IMR-90 (cell line): ENCODE measurements around the gene CMC1. TPM values are rescaled to one million over a fixed set of nuclear protein-coding genes. Genes with fewer than 3 reads are reported as not detected.

Experiments
- ATAC-seq: fragments of 200-7000 bp; cut with Tn5 transposase; 2 replicates; pipeline ENCODE4 v1.9.1; 2020; ENCODE audit warnings: low read depth, mild to moderate bottlenecking, moderate library complexity
- BruUV-seq: library from RNA; stranded (reverse); fragments of 400-500 nt; replicated peaks from 2 replicates; lab custom pipeline; 2021; lab: Mats Ljungman, UMichigan
- CTCF ChIA-PET: fragments of 300-600 bp; formaldehyde crosslinking; extraction: SDS; loops from one replicate; lab custom pipeline; 2021; ENCODE audit warnings: antibody characterized with exemption; lab: Yijun Ruan, JAX
- POLR2A ChIA-PET: fragments of 300-600 bp; sonication (Branson Sonifier 250); formaldehyde crosslinking; loops from one replicate; lab custom pipeline; 2022; ENCODE audit warnings: antibody characterized with exemption; ENCODE audit not compliant: unreplicated experiment; lab: Charles Lee
- DNase-seq: peaks from one replicate; pipeline ENCODE4 v3.0.0; 2013
- H2AFZ ChIP-seq: replicated peaks from 2 replicates; pipeline ENCODE3; 2013; ENCODE audit warnings: low read length, mild to moderate bottlenecking; ENCODE audit not compliant: poor library complexity
- H2AK5ac ChIP-seq: 2 replicates; pipeline ENCODE4 v1.6.1; 2013; ENCODE audit warnings: low read depth, low read length, inconsistent platforms
- H2AK9ac ChIP-seq: replicated peaks from 2 replicates; pipeline ENCODE3; 2013; ENCODE audit warnings: mild to moderate bottlenecking, low read depth, low read length, moderate library complexity; ENCODE audit not compliant: poor library complexity
- H2BK120ac ChIP-seq: 2 replicates; pipeline ENCODE4 v1.6.1; 2013; ENCODE audit warnings: low read depth, low read length, inconsistent platforms
- H2BK15ac ChIP-seq: 3 replicates; pipeline ENCODE4 v1.6.1; 2013; ENCODE audit warnings: low read depth, low read length, inconsistent platforms
- H2BK20ac ChIP-seq: 2 replicates; pipeline ENCODE4 v1.6.1; 2013; ENCODE audit warnings: low read depth, mild to moderate bottlenecking, inconsistent platforms, low read length, moderate library complexity
- H2BK5ac ChIP-seq: 2 replicates; pipeline ENCODE4 v1.6.1; 2013; ENCODE audit warnings: mild to moderate bottlenecking, low read depth, low read length, inconsistent platforms; ENCODE audit not compliant: poor library complexity, severe bottlenecking
- H3K14ac ChIP-seq: replicated peaks from 2 replicates; pipeline ENCODE4 v1.6.1; 2013; ENCODE audit warnings: low read depth, low read length, inconsistent platforms
- H3K18ac ChIP-seq: 2 replicates; pipeline ENCODE4 v1.6.1; 2013; ENCODE audit warnings: low read depth, low read length, control low read depth
- H3K23ac ChIP-seq: 2 replicates; pipeline ENCODE4 v1.6.1; 2013; ENCODE audit warnings: low read depth, low read length, inconsistent platforms
- H3K27ac ChIP-seq: 2 replicates; pipeline ENCODE4 v1.5.1; 2013; ENCODE audit warnings: mild to moderate bottlenecking, control low read depth, low read length; ENCODE audit not compliant: insufficient read depth
- H3K27me3 ChIP-seq: 2 replicates; pipeline ENCODE4 v1.6.1; 2013; ENCODE audit warnings: low read length; ENCODE audit not compliant: control insufficient read depth, insufficient read depth
- H3K36me3 ChIP-seq: 2 replicates; pipeline ENCODE4 v1.6.1; 2013; ENCODE audit warnings: low read length, mixed read lengths; ENCODE audit not compliant: control insufficient read depth, insufficient read depth
- H3K4ac ChIP-seq: 2 replicates; pipeline ENCODE4 v1.6.1; 2013; ENCODE audit warnings: low read depth, low read length, inconsistent platforms
- H3K4me1 ChIP-seq: 2 replicates; pipeline ENCODE4 v1.6.1; 2013; ENCODE audit warnings: low read length, mixed read lengths; ENCODE audit not compliant: control insufficient read depth, insufficient read depth
- H3K4me2 ChIP-seq: 2 replicates; pipeline ENCODE4 v1.6.1; 2013; ENCODE audit warnings: low read depth, mild to moderate bottlenecking, control low read depth, low read length, moderate library complexity
- H3K4me3 ChIP-seq: 2 replicates; pipeline ENCODE4 v1.5.1; 2013; ENCODE audit warnings: low read depth, mild to moderate bottlenecking, control low read depth, low read length, moderate library complexity; ENCODE audit not compliant: insufficient read depth
- H3K56ac ChIP-seq: 2 replicates; pipeline ENCODE4 v1.6.1; 2013; ENCODE audit warnings: low read length, inconsistent platforms; ENCODE audit not compliant: insufficient read depth; ENCODE audit errors: extremely low read depth
- H3K79me1 ChIP-seq, 2 experiments: 2 replicates each; pipeline ENCODE4 v1.6.1; 2013; ENCODE audit warnings: low read length in 2 of 2, inconsistent platforms in 1 of 2, low read depth in 1 of 2
- H3K9ac ChIP-seq: 2 replicates; pipeline ENCODE4 v1.6.1; 2013; ENCODE audit warnings: low read depth, low read length, control low read depth
- H3K9me1 ChIP-seq: 2 replicates; pipeline ENCODE4 v1.6.1; 2013; ENCODE audit warnings: low read length, inconsistent platforms; ENCODE audit not compliant: insufficient read depth
- H3K9me3 ChIP-seq: 2 replicates; pipeline ENCODE4 v1.6.1; 2013; ENCODE audit warnings: low read length; ENCODE audit not compliant: control insufficient read depth, insufficient read depth
- H4K20me1 ChIP-seq: 2 replicates; pipeline ENCODE4 v1.6.1; 2013; ENCODE audit warnings: low read length, inconsistent platforms; ENCODE audit not compliant: insufficient read depth
- H4K5ac ChIP-seq: 2 replicates; pipeline ENCODE4 v1.6.1; 2013; ENCODE audit warnings: mild to moderate bottlenecking, low read depth, low read length, control low read depth
- H4K8ac ChIP-seq, 2 experiments: 2 replicates each; pipeline ENCODE4 v1.6.1; 2013; ENCODE audit warnings: low read depth in 2 of 2, low read length in 2 of 2, control low read depth in 1 of 2, inconsistent platforms in 1 of 2
- H4K91ac ChIP-seq: 2 replicates; pipeline ENCODE4 v1.6.1; 2013; ENCODE audit warnings: low read depth, low read length, inconsistent platforms; ENCODE audit not compliant: insufficient read depth
- BHLHE40 ChIP-seq: fragments of 150-350 bp; IDR thresholded peaks from 2 replicates; pipeline ENCODE4 v1.6.1; 2016; ENCODE audit warnings: mild to moderate bottlenecking, low read depth, low read length
- CTCF ChIP-seq: conservative IDR thresholded peaks from 2 replicates; pipeline ENCODE4 v1.5.1; 2012; ENCODE audit warnings: mild to moderate bottlenecking, low read depth, low read length, improper control_type of control experiment
- MAFK ChIP-seq: IDR thresholded peaks from 2 replicates; pipeline ENCODE4 v1.6.1; 2012; ENCODE audit warnings: low read depth, low read length, improper control_type of control experiment
- MAZ ChIP-seq: IDR thresholded peaks from 2 replicates; pipeline ENCODE4 v1.6.1; 2012; ENCODE audit warnings: low read depth, mild to moderate bottlenecking, low read length, improper control_type of control experiment, moderate library complexity, borderline replicate concordance
- MXI1 ChIP-seq: IDR thresholded peaks from 2 replicates; pipeline ENCODE4 v1.6.1; 2012; ENCODE audit warnings: low read depth, mild to moderate bottlenecking, low read length, moderate library complexity, borderline replicate concordance
- NFE2L2 ChIP-seq: fragments of 150-350 bp; IDR thresholded peaks from 2 replicates; pipeline ENCODE4 v1.6.1; 2016; ENCODE audit warnings: low read depth, mild to moderate bottlenecking, low read length
- RAD21 ChIP-seq: IDR thresholded peaks from 2 replicates; pipeline ENCODE4 v1.6.1; 2012; ENCODE audit warnings: low read length, improper control_type of control experiment
- RFX5 ChIP-seq: IDR thresholded peaks from 2 replicates; pipeline ENCODE4 v1.8.0; 2012; ENCODE audit warnings: low read depth, mild to moderate bottlenecking, low read length, moderate library complexity
- SMC3 ChIP-seq: fragments of 150-350 bp; IDR thresholded peaks from 2 replicates; pipeline ENCODE4 v1.6.1; 2016; ENCODE audit warnings: low read depth, mild to moderate bottlenecking, antibody characterized with exemption, low read length, moderate library complexity
- USF2 ChIP-seq: fragments of 150-350 bp; IDR thresholded peaks from 2 replicates; pipeline ENCODE4 v1.6.1; 2017; ENCODE audit warnings: mild to moderate bottlenecking, antibody characterized with exemption, low read length, low read depth
- WGBS, 2 experiments: methylation state at CpG; one replicate each; pipeline versions ENCODE4 v1.1.5 to v1.1.7; 2013; ENCODE audit warnings: missing lambda C conversion rate in 2 of 2; ENCODE audit not compliant: insufficient read length in 1 of 2; ENCODE audit errors: extremely low coverage in 2 of 2; 5-methylcytosine and 5-hydroxymethylcytosine counted together
- dilution Hi-C: fragments of 300-500 bp; cut with HindIII; formaldehyde crosslinking; loops from one replicate; pipeline ENCODE4 v1.14.3; 2018; ENCODE audit warnings: low sequenced_read_pairs; ENCODE audit not compliant: unreplicated experiment
- in situ Hi-C: fragments of 300-500 bp; cut with MboI; formaldehyde crosslinking; loops from 3 replicates; pipeline ENCODE4 v1.14.3; 2019; ENCODE audit warnings: low sequenced_read_pairs, inconsistent platforms, mixed read lengths
- intact Hi-C: fragments of 100-400 bp; cut with micrococcal nuclease; formaldehyde crosslinking; loops from 2 replicates; pipeline ENCODE4 v1.10.0; 2022
- polyA plus RNA-seq, 3 experiments: library from polyadenylated mRNA; depleted of rRNA; stranded (reverse); fragments of >200 nt; gene quantifications; 2 replicates each; pipeline ENCODE4 v1.2.3, GENCODE V29; 2012; ENCODE audit warnings: low replicate concordance in 1 of 3
- total RNA-seq: library from RNA; depleted of rRNA; stranded (reverse); fragments of >200 nt; gene quantifications from 2 replicates; pipeline ENCODE4 v1.2.3, GENCODE V29; 2012

The CMC1 gene
- total and polyA plus RNA-seq, 2 of the 4 experiments (the other 2 are of a cell fraction) = 1.6 to 18.3 TPM

DNA sequence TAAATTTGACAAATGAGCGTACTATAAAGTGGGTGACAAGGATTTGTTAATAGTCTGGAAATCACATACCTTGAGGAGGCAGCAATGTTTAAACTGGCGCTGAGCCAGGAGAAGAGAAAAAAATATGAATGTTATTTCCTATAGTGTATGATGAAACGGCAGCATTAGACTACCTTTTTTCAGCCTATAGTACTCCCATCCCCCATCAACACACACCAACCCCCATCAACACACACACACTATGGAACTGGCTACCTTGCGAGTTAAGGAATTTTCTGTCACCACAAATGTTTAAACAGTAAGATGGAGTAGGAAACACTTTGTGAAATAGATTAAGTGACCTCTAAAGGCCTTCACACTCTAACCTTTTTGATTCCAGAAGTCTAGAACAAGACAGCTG lies 60.3 kb downstream of the CMC1 start:
- Histone ChIP-seq H2BK5ac (no peak overlapping the region), H3K79me1 (no peaks in the 10 kb centered on the region), H3K18ac (no peak overlapping the region), H3K9me1 (no peaks in the 10 kb centered on the region), H4K20me1 (no peaks in the 10 kb centered on the region), H3K36me3 (no peaks in the 10 kb centered on the region), H3K9ac (no peak overlapping the region), H3K4me2 (no peak overlapping the region), H3K56ac (no peak overlapping the region), H3K4me3 (no peak overlapping the region), H2AK9ac (no peak overlapping the region), H2AFZ (no peak overlapping the region), H4K8ac (no peak overlapping the region), H3K27ac (no peak overlapping the region), H3K4me1 (no peaks in the 10 kb centered on the region), H2BK120ac (no peak overlapping the region), H3K4ac (no peak overlapping the region), H3K23ac (no peak overlapping the region), H4K5ac (no peak overlapping the region), H2AK5ac (no peak overlapping the region), H4K91ac (no peak overlapping the region), H3K9me3 (no peaks in the 10 kb centered on the region), H2BK15ac (no peak overlapping the region), H3K27me3 (no peaks in the 10 kb centered on the region), H2BK20ac (no peak overlapping the region), H3K14ac (no peak overlapping the region)
- in situ Hi-C loops (no loop called here), dilution Hi-C loops (no loop called here), intact Hi-C loops (no loop called here)
- BruUV-seq = no TSS peak
- DNase-seq (no peak), ATAC-seq (no peak)
- CTCF ChIA-PET = no interaction called here
- TF ChIP-seq MXI1 (no peak), USF2 (no peak), BHLHE40 (no peak), NFE2L2 (no peak), SMC3 (no peak), RAD21 (no peak), RFX5 (no peak), CTCF (no peak), MAZ (no peak), MAFK (no peak)
- POLR2A ChIA-PET = no interaction called here
- no CpG with 5 or more reads among the region's 4 CpGs for WGBS, 2 experiments
